22Rv1 (cell line): ENCODE data around the gene HCK.

Experiments
- CTCF ChIP-seq: fragments of 450-650 bp; IDR thresholded peaks from 2 replicates; pipeline ENCODE4 v1.5.1; 2017; ENCODE audit warnings: mild to moderate bottlenecking
- ZFX ChIP-seq: fragments of 450-650 bp; IDR thresholded peaks from 2 replicates; pipeline ENCODE4 v1.6.1; 2017; ENCODE audit warnings: antibody characterized with exemption, borderline replicate concordance

- no peak for TF ChIP-seq CTCF
- TF ChIP-seq ZFX: no peak
Measured at GRCh38 chr20:32075534-32075933, 23.5 kb downstream of the HCK start.
